ENCODE data around the gene CX3CL1.

DNA sequence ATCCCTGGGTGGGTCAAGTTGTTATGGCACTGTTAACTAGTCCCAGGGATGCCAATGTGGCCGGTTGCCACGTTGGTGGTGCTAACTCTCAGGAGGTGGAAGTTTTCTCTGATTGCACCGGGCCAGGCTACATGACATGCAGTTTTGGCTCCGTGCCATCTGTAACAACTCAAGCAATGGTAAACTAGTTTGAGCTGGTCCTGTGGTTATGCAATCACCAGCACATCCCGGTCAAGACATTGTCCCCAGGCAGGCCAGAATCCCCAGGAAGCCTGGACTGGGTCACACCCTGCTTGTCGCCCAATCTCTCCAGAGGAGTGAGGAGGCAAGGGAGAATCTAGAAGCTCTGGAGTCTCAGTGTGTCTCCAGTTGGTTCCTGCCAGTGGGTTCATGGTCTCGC, 22.2 kb downstream of the CX3CL1 start:
- TF ChIP-seq CTCF (IDR thresholded peaks at IDR 0.05) (no peak), EZH2 (IDR thresholded peaks at IDR 0.05; ENCODE audit: borderline replicate concordance, insufficient read depth, low read depth, low read length, poor library complexity, severe bottlenecking) (no peak)

Data from B cell (primary cell).